LNCaP clone FGC (cell line): Measurements from ENCODE around the gene PHACTR3.

Experiments used
- DNase-seq: peaks from one replicate; pipeline ENCODE4 v3.0.0-alpha.2; 2011; ENCODE audit warnings: low read depth
- H3K4me3 ChIP-seq: 2 replicates; pipeline ENCODE4 v1.5.1; 2011; ENCODE audit warnings: mild to moderate bottlenecking, low read depth, low read length, control low read depth
- TF ChIP-seq, protein P1 (sequence below): IDR thresholded peaks from 2 replicates; pipeline ENCODE4 v1.5.1; 2012; ENCODE audit warnings: mild to moderate bottlenecking; ENCODE audit not compliant: control insufficient read depth, insufficient read depth; ENCODE audit errors: extremely low read depth

Gene PHACTR3

GRCh38 chr20:59721386-59721785, 117.0 kb downstream of the PHACTR3 start:
- TF ChIP-seq, protein P1, sequence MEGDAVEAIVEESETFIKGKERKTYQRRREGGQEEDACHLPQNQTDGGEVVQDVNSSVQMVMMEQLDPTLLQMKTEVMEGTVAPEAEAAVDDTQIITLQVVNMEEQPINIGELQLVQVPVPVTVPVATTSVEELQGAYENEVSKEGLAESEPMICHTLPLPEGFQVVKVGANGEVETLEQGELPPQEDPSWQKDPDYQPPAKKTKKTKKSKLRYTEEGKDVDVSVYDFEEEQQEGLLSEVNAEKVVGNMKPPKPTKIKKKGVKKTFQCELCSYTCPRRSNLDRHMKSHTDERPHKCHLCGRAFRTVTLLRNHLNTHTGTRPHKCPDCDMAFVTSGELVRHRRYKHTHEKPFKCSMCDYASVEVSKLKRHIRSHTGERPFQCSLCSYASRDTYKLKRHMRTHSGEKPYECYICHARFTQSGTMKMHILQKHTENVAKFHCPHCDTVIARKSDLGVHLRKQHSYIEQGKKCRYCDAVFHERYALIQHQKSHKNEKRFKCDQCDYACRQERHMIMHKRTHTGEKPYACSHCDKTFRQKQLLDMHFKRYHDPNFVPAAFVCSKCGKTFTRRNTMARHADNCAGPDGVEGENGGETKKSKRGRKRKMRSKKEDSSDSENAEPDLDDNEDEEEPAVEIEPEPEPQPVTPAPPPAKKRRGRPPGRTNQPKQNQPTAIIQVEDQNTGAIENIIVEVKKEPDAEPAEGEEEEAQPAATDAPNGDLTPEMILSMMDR, result no peak
- no peak overlapping the region for H3K4me3 ChIP-seq
- no peak for DNase-seq

DNA sequence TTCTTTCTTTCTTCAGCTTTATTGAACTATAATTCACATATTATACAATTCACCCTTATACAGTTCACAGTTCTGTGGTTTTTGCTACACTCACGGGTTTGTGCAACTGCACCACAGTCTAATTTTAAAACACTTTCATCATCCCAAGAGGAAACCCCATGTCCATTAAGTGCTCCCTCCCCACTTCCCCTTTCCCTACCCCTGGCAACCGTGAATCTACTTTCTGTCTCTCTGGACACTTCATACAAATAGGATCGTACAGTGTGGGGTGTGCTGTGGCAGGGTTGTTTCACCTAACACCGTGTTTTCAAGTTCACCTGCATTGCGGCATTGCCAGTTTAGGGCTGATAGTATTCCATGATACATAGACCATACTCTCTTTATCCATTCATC, 118.8 kb downstream of the PHACTR3 start:
- TF ChIP-seq, protein P1, result no peak
- no peak for DNase-seq
- H3K4me3 ChIP-seq, result no peak overlapping the region

DNA sequence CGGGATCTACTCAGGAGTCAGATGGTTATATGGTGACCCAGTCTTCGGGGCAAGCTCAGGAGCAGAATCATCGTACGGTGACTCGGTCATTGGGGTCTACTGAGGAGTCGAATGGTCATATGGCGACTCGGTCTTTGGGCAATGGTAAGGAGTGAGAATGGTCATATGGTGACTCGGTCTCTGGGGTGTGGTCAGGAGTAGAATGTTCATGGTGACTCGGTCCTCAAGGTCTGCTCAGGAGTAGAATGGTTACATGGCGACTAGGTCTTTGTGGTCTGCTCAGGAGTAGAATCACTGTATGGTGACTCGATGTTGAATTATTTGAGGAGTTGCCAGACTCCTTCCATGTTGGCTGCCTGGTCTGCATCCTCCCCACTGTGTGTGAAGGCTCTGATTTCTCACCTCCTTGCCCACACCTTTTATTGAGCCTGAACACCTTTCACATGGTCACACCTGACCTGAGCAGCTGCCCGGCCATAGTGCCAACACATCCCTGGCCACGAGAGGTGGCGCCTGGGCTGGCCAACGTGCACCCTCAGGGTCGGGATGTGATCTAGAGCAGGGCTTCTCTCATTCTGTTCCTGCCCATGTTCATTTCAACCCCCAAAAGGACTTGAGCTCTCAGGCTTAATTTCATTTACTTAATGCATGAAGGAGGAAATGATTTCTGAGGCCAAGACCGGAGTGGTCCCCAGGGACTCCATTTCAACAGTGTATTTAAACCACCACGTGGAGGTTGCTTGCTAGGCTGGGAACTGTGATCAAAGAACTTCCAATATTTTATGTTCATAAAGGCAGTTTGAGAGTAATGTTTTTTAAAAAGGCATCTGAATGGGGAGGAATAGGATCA, 119.5 kb downstream of the PHACTR3 start:
- no peak for DNase-seq
- TF ChIP-seq, protein P1, result no peak
- H3K4me3 ChIP-seq, result no peak overlapping the region

DNA sequence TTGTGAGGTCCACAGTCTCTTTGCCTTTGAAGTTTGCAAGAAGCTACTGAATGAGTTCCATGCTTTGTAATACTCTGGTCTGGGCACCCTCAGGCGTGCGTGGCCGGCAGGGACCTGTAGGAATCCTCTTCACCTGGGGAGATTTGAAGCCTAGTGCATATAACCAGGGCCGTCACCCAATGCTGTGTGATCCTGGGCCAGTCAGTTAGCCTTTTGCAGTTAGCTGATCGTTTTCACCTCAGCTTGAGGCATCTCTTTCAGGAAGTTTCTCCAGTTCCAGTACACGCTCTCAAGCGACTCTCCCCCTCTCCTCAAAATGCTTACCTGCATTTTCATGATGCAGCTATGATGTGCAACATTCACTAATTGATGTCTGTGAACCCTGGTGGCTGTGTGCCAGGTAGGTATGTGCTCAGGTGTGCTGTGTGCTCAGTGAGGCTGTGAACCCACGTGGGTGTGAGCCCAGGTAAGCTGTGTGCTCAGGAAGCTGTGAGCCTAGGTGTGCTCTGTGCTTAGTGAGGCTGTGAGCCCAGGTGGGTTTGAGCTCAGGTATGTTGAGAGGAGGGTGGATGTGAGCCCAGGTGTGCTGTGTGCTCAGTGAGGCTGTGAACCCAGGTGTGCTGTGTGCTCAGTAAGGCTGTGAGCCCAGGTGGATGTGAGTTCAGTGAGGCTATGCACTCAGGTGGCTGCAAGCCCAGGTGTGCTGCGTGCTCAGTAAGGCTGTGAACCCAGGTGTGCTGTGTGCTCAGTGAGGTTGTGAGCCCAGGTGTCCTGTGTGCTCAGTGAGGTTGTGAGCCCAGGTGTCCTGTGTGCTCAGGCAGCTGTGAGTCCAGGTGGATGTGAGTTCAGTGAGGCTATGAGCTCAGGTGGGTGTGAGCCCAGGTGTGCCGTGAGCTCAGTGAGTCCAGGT, 120.4 kb downstream of the PHACTR3 start:
- no peak overlapping the region for H3K4me3 ChIP-seq
- peak; percentile 19 for DNase-seq
- TF ChIP-seq, protein P1, result no peak

DNA sequence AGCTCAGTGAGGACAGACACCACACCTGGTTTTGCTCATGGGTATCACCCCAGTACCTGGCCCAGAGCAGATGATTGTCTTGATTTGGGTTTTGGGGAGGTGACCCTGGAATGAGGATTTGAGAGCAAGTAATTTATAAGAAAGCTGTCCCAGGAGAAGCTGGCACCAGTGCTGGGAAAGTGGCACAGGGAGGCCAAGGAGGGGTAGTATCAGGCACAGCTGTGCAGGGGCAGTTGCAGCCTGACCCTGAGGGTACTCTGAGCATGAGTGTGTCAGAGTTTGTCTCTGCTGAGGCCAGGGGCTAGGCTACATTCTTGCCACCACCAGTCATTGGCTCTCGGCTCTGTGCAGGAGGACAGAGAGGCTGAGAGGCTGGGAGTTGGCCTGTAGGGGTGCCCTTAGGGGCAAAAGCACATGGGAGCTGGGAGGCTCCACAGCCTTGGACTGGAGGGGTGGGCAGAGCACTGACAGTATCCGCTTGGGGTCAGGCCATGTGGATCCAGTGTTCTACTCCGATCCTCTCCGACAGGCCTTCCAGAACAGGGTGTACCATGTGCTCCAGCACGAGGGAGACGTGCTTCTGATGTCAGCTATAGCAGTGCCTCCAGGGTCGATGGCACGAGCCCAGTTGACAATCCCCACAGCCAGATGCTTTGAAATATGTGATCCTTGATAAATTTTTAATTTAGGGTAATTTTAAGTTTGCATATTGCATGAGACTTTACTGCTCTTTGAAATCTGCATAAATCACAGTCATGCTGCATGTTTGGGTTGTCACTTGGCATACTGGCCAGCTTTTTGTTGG, 121.3 kb downstream of the PHACTR3 start:
- TF ChIP-seq, protein P1, result no peak
- no peak overlapping the region for H3K4me3 ChIP-seq
- no peak for DNase-seq

- no peak for DNase-seq
- TF ChIP-seq, protein P1, result no peak
- H3K4me3 ChIP-seq, result no peak overlapping the region
Observed at GRCh38 chr20:59726281-59726595, 121.9 kb downstream of the PHACTR3 start.
